Mesendoderm (in vitro differentiated cells): Measurements from ENCODE around the gene ASIC2.
A peak's percentile ranks its signal among the peaks of the same experiment; 100 is the strongest.

Experiments used
- DNase-seq: peaks from one replicate; pipeline ENCODE4 v3.0.0; 2013
- H2AK5ac ChIP-seq: 2 replicates; pipeline ENCODE4 v1.6.1; 2013; ENCODE audit warnings: low read length, inconsistent platforms
- H2BK120ac ChIP-seq: 2 replicates; pipeline ENCODE4 v1.6.1; 2013; ENCODE audit warnings: low read depth, mild to moderate bottlenecking, low read length, moderate library complexity, mixed read lengths
- H2BK15ac ChIP-seq: replicated peaks from 2 replicates; pipeline ENCODE4 v1.6.1; 2013; ENCODE audit warnings: low read depth, mild to moderate bottlenecking, moderate library complexity
- H2BK5ac ChIP-seq: 2 replicates; pipeline ENCODE4 v1.6.1; 2013; ENCODE audit warnings: low read length, inconsistent platforms
- H3K18ac ChIP-seq: 2 replicates; pipeline ENCODE4 v1.6.1; 2013; ENCODE audit warnings: mild to moderate bottlenecking, low read length, mixed read lengths
- H3K23ac ChIP-seq: one replicate; pipeline ENCODE4 v1.6.1; 2013; ENCODE audit warnings: low read length
- H3K27ac ChIP-seq: 2 replicates; pipeline ENCODE4 v1.5.1; 2013; ENCODE audit warnings: low read depth, mild to moderate bottlenecking, inconsistent platforms, low read length, moderate library complexity
- H3K27me3 ChIP-seq: 2 replicates; pipeline ENCODE4 v1.6.1; 2013; ENCODE audit warnings: low read length, control low read depth, mild to moderate bottlenecking, inconsistent platforms; ENCODE audit not compliant: insufficient read depth, poor library complexity
- H3K36me3 ChIP-seq: 2 replicates; pipeline ENCODE4 v1.6.1; 2013; ENCODE audit warnings: low read length, inconsistent platforms; ENCODE audit not compliant: control insufficient read depth, insufficient read depth
- H3K4ac ChIP-seq: one replicate; pipeline ENCODE4 v1.6.1; 2013; ENCODE audit warnings: low read depth, mild to moderate bottlenecking, low read length, moderate library complexity
- H3K4me1 ChIP-seq: 2 replicates; pipeline ENCODE4 v1.6.1; 2013; ENCODE audit warnings: low read depth, low read length, inconsistent platforms; ENCODE audit not compliant: control insufficient read depth
- H3K4me2 ChIP-seq: 2 replicates; pipeline ENCODE4 v1.6.1; 2013; ENCODE audit warnings: low read length
- H3K4me3 ChIP-seq: 2 replicates; pipeline ENCODE4 v1.5.1; 2013; ENCODE audit warnings: mild to moderate bottlenecking, low read length
- H3K56ac ChIP-seq: one replicate; pipeline ENCODE4 v1.6.1; 2013; ENCODE audit warnings: low read length
- H3K79me1 ChIP-seq: 2 replicates; pipeline ENCODE4 v1.6.1; 2013; ENCODE audit warnings: low read length, inconsistent platforms
- H3K79me2 ChIP-seq: 2 replicates; pipeline ENCODE4 v1.6.1; 2013; ENCODE audit warnings: mild to moderate bottlenecking, low read length; ENCODE audit not compliant: control insufficient read depth, insufficient read depth
- H3K9ac ChIP-seq: 2 replicates; pipeline ENCODE4 v1.6.1; 2013; ENCODE audit warnings: low read length, inconsistent platforms
- H4K5ac ChIP-seq: one replicate; pipeline ENCODE4 v1.6.1; 2013; ENCODE audit warnings: low read length
- H4K8ac ChIP-seq: one replicate; pipeline ENCODE4 v1.6.1; 2013; ENCODE audit warnings: low read depth, mild to moderate bottlenecking, control low read depth, low read length, moderate library complexity
- WGBS: extraction: QIAGEN DNeasy Blood & Tissue Kit; methylation state at CpG from one replicate; pipeline ENCODE4 v1.1.7; 2013; ENCODE audit warnings: low lambda C conversion rate, missing lambda C conversion rate; ENCODE audit not compliant: insufficient coverage; ENCODE audit errors: extremely low coverage; 5-methylcytosine and 5-hydroxymethylcytosine counted together

The ASIC2 gene

GRCh38 chr17:32998887-32999228 is 294.2 kb downstream of the ASIC2 start:
- no peak overlapping the region for H2BK15ac ChIP-seq
- H3K27me3 ChIP-seq, result no peaks in the 10 kb centered on the region
- no peak overlapping the region for H3K23ac ChIP-seq
- H3K36me3 ChIP-seq, result no peaks in the 10 kb centered on the region
- no peak overlapping the region for H3K4me3 ChIP-seq
- no peak overlapping the region for H2AK5ac ChIP-seq
- no peak overlapping the region for H3K4ac ChIP-seq
- no peaks in the 10 kb centered on the region for H3K79me2 ChIP-seq
- no peak overlapping the region for H3K56ac ChIP-seq
- no peaks in the 10 kb centered on the region for H3K4me1 ChIP-seq
- no peak overlapping the region for H3K18ac ChIP-seq
- DNase-seq, result peak; percentile 74
- H3K9ac ChIP-seq, result no peak overlapping the region
- no peak overlapping the region for H2BK5ac ChIP-seq
- no peak overlapping the region for H4K5ac ChIP-seq
- no peaks in the 10 kb centered on the region for H3K79me1 ChIP-seq
- H2BK120ac ChIP-seq, result no peak overlapping the region
- H3K4me2 ChIP-seq, result no peak overlapping the region
- no CpG with 5 or more reads among the region's 7 CpGs for WGBS
- no peak overlapping the region for H3K27ac ChIP-seq
- no peak overlapping the region for H4K8ac ChIP-seq

- no peak overlapping the region for H3K27ac ChIP-seq
Observed at GRCh38 chr17:32998111-32998886, 294.8 kb downstream of the ASIC2 start.

GRCh38 chr17:32995416-32996045 is 297.6 kb downstream of the ASIC2 start:
- Histone ChIP-seq H3K4me1 (no peaks in the 10 kb centered on the region), H3K9ac (no peak overlapping the region), H2AK5ac (no peak overlapping the region), H2BK120ac (no peak overlapping the region), H4K8ac (no peak overlapping the region), H3K79me2 (no peaks in the 10 kb centered on the region), H4K5ac (no peak overlapping the region), H3K4ac (no peak overlapping the region), H2BK15ac (no peak overlapping the region), H3K27ac (no peak overlapping the region), H3K56ac (no peak overlapping the region), H3K79me1 (no peaks in the 10 kb centered on the region), H3K23ac (no peak overlapping the region), H3K4me2 (no peak overlapping the region), H2BK5ac (no peak overlapping the region), H3K27me3 (no peaks in the 10 kb centered on the region), H3K18ac (no peak overlapping the region), H3K4me3 (no peak overlapping the region), H3K36me3 (no peaks in the 10 kb centered on the region)
- no CpG with 5 or more reads among the region's 14 CpGs for WGBS
- no peak for DNase-seq

More at GRCh38 chr17:32998111-32998886, 294.8 kb downstream of the ASIC2 start:
- H3K9ac ChIP-seq, result no peak overlapping the region
- H2BK5ac ChIP-seq, result no peak overlapping the region
- H4K8ac ChIP-seq, result no peak overlapping the region
- WGBS, result no CpG with 5 or more reads among the region's 18 CpGs
- no peak overlapping the region for H3K18ac ChIP-seq
- H4K5ac ChIP-seq, result no peak overlapping the region
- no peak overlapping the region for H2BK120ac ChIP-seq
- no peaks in the 10 kb centered on the region for H3K79me1 ChIP-seq
- no peaks in the 10 kb centered on the region for H3K4me1 ChIP-seq
- DNase-seq, result peak; percentile 82
- no peak overlapping the region for H3K4me3 ChIP-seq
- H2AK5ac ChIP-seq, result no peak overlapping the region
- no peaks in the 10 kb centered on the region for H3K36me3 ChIP-seq
- no peak overlapping the region for H3K23ac ChIP-seq
- no peak overlapping the region for H3K4ac ChIP-seq
- no peaks in the 10 kb centered on the region for H3K27me3 ChIP-seq
- H2BK15ac ChIP-seq, result no peak overlapping the region
- H3K79me2 ChIP-seq, result no peaks in the 10 kb centered on the region
- H3K56ac ChIP-seq, result peak overlapping the region; percentile 62
- H3K4me2 ChIP-seq, result peak overlapping the region; percentile 26

GRCh38 chr17:32993977-32994376 is 299.1 kb downstream of the ASIC2 start:
- Histone ChIP-seq H3K27ac (no peak overlapping the region), H3K23ac (no peak overlapping the region), H3K4me1 (no peaks in the 10 kb centered on the region), H3K79me2 (no peaks in the 10 kb centered on the region), H3K18ac (no peak overlapping the region), H4K5ac (no peak overlapping the region), H3K56ac (no peak overlapping the region), H3K4ac (no peak overlapping the region), H2AK5ac (no peak overlapping the region), H2BK120ac (no peak overlapping the region), H3K36me3 (no peaks in the 10 kb centered on the region), H3K27me3 (no peaks in the 10 kb centered on the region), H3K79me1 (no peaks in the 10 kb centered on the region), H4K8ac (no peak overlapping the region), H2BK5ac (no peak overlapping the region), H3K4me3 (no peak overlapping the region), H2BK15ac (no peak overlapping the region), H3K4me2 (no peak overlapping the region), H3K9ac (no peak overlapping the region)
- WGBS, result no CpG with 5 or more reads among the region's 9 CpGs
- no peak for DNase-seq

- H4K5ac ChIP-seq, result no peak overlapping the region
- H3K4ac ChIP-seq, result no peak overlapping the region
- no peak overlapping the region for H2AK5ac ChIP-seq
- H3K18ac ChIP-seq, result no peak overlapping the region
- no peaks in the 10 kb centered on the region for H3K4me1 ChIP-seq
- no peak overlapping the region for H2BK120ac ChIP-seq
- H2BK5ac ChIP-seq, result no peak overlapping the region
- no peak overlapping the region for H3K9ac ChIP-seq
- no peak overlapping the region for H3K56ac ChIP-seq
- no peak overlapping the region for H3K27ac ChIP-seq
- H3K23ac ChIP-seq, result no peak overlapping the region
- no peak overlapping the region for H2BK15ac ChIP-seq
- no peaks in the 10 kb centered on the region for H3K27me3 ChIP-seq
- no peak overlapping the region for H3K4me2 ChIP-seq
- no peaks in the 10 kb centered on the region for H3K36me3 ChIP-seq
- H4K8ac ChIP-seq, result no peak overlapping the region
- DNase-seq, result no peak
- no peaks in the 10 kb centered on the region for H3K79me2 ChIP-seq
- H3K79me1 ChIP-seq, result no peaks in the 10 kb centered on the region
- no peak overlapping the region for H3K4me3 ChIP-seq
- WGBS, result no CpG with 5 or more reads among the region's 13 CpGs
Observed at GRCh38 chr17:32992321-32993033, 300.6 kb downstream of the ASIC2 start.
